IMR-90 (cell line): ENCODE data around the gene TASOR.
"Not testable (repeated sequence)": the region's sequence is repeated elsewhere in the genome, so short reads cannot be mapped to it uniquely, and the experiment has no call there.

Source experiments
- BHLHE40 ChIP-seq: fragments of 150-350 bp; IDR thresholded peaks from 2 replicates; pipeline ENCODE4 v1.6.1; 2016; ENCODE audit warnings: mild to moderate bottlenecking, low read depth, low read length
- CEBPB ChIP-seq: IDR thresholded peaks from 2 replicates; pipeline ENCODE4 v1.6.1; 2012; ENCODE audit warnings: low read depth, low read length, improper control_type of control experiment
- CTCF ChIP-seq: conservative IDR thresholded peaks from 2 replicates; pipeline ENCODE4 v1.5.1; 2012; ENCODE audit warnings: mild to moderate bottlenecking, low read depth, low read length, improper control_type of control experiment
- MAFK ChIP-seq: IDR thresholded peaks from 2 replicates; pipeline ENCODE4 v1.6.1; 2012; ENCODE audit warnings: low read depth, low read length, improper control_type of control experiment
- MXI1 ChIP-seq: IDR thresholded peaks from 2 replicates; pipeline ENCODE4 v1.6.1; 2012; ENCODE audit warnings: low read depth, mild to moderate bottlenecking, low read length, moderate library complexity, borderline replicate concordance
- NFE2L2 ChIP-seq: fragments of 150-350 bp; IDR thresholded peaks from 2 replicates; pipeline ENCODE4 v1.6.1; 2016; ENCODE audit warnings: low read depth, mild to moderate bottlenecking, low read length
- POLR2A ChIP-seq: IDR thresholded peaks from 2 replicates; pipeline ENCODE4 v1.6.1; 2012; ENCODE audit warnings: mild to moderate bottlenecking, low read depth, low read length
- RAD21 ChIP-seq: IDR thresholded peaks from 2 replicates; pipeline ENCODE4 v1.6.1; 2012; ENCODE audit warnings: low read length, improper control_type of control experiment
- RFX5 ChIP-seq: IDR thresholded peaks from 2 replicates; pipeline ENCODE4 v1.8.0; 2012; ENCODE audit warnings: low read depth, mild to moderate bottlenecking, low read length, moderate library complexity
- SMC3 ChIP-seq: fragments of 150-350 bp; IDR thresholded peaks from 2 replicates; pipeline ENCODE4 v1.6.1; 2016; ENCODE audit warnings: low read depth, mild to moderate bottlenecking, antibody characterized with exemption, low read length, moderate library complexity
- TF ChIP-seq, protein P1 (sequence below): fragments of 150-350 bp; IDR thresholded peaks from 2 replicates; pipeline ENCODE4 v1.6.1; 2017; ENCODE audit warnings: mild to moderate bottlenecking, antibody characterized with exemption, low read length, low read depth

DNA sequence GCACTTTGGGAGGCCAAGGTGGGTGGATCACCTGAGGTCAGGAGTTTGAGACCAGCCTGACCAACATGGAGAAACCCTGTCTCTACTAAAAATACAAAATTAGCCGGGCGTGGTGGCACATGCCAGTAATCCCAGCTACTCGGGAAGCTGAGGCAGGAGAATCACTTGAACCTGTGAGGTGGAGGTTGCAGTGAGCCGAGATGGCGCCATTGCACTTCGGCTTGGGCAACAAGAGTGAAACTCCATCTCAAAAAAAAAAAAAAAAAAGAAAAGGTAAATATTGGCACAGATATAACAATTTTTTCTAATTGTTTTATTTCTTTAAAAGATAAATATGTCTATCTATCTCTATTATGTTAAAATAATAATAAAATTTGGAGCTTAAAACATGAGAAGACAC, 24.3 kb upstream of the TASOR start:
- not testable (repeated sequence) for TF ChIP-seq RFX5, POLR2A, CTCF, NFE2L2, CEBPB, MXI1, SMC3, MAFK, RAD21, BHLHE40
- TF ChIP-seq, protein P1, sequence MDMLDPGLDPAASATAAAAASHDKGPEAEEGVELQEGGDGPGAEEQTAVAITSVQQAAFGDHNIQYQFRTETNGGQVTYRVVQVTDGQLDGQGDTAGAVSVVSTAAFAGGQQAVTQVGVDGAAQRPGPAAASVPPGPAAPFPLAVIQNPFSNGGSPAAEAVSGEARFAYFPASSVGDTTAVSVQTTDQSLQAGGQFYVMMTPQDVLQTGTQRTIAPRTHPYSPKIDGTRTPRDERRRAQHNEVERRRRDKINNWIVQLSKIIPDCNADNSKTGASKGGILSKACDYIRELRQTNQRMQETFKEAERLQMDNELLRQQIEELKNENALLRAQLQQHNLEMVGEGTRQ = not testable (repeated sequence)
